Ectodermal cell (in vitro differentiated cells): ENCODE data around the gene FGF22.

ENCODE experiments used
- H3K27ac ChIP-seq: 2 replicates; pipeline ENCODE4 v1.7.0; 2013; ENCODE audit warnings: mild to moderate bottlenecking, low read depth, low read length; ENCODE audit not compliant: insufficient read depth, poor library complexity, severe bottlenecking
- H3K27me3 ChIP-seq: 2 replicates; pipeline ENCODE4 v1.7.0; 2013; ENCODE audit warnings: mild to moderate bottlenecking, low read length; ENCODE audit not compliant: insufficient read depth, control insufficient read depth, poor library complexity, severe bottlenecking
- H3K36me3 ChIP-seq: one replicate; pipeline ENCODE4 v1.7.0; 2013; ENCODE audit warnings: low read length; ENCODE audit not compliant: control insufficient read depth, insufficient read depth
- H3K4me1 ChIP-seq: one replicate; pipeline ENCODE4 v1.7.0; 2013; ENCODE audit warnings: low read length; ENCODE audit not compliant: control insufficient read depth, insufficient read depth
- H3K4me3 ChIP-seq: 2 replicates; pipeline ENCODE4 v1.7.0; 2013; ENCODE audit warnings: low read depth, low read length, control low read depth; ENCODE audit not compliant: insufficient read depth
- H3K9me3 ChIP-seq: 2 replicates; pipeline ENCODE4 v1.7.0; 2013; ENCODE audit warnings: mild to moderate bottlenecking, low read length, moderate library complexity; ENCODE audit not compliant: control insufficient read depth
- WGBS, 2 experiments: methylation state at CpG; one replicate each; pipeline ENCODE4 v1.1.7; 2013; ENCODE audit warnings: missing lambda C conversion rate in 2 of 2; 5-methylcytosine and 5-hydroxymethylcytosine counted together

Gene FGF22

GRCh38 chr19:674282-675151, 34.8 kb downstream of the FGF22 start:
- no peaks in the 10 kb centered on the region for H3K9me3 ChIP-seq
- 89 to 90% methylated on average over 38 of the region's 38 CpGs for WGBS, 2 experiments
- H3K27ac ChIP-seq = no peak overlapping the region
- H3K36me3 ChIP-seq = no peaks in the 10 kb centered on the region
- H3K27me3 ChIP-seq = peaks cover 37% of the 10 kb centered on the region
- H3K4me3 ChIP-seq = no peak overlapping the region
- H3K4me1 ChIP-seq = peaks cover 2% of the 10 kb centered on the region

- Histone ChIP-seq H3K36me3 (no peaks in the 10 kb centered on the region), H3K4me1 (peaks cover 3% of the 10 kb centered on the region), H3K9me3 (no peaks in the 10 kb centered on the region), H3K27me3 (peaks cover 37% of the 10 kb centered on the region), H3K4me3 (no peak overlapping the region), H3K27ac (no peak overlapping the region)
- WGBS, 2 experiments = 33% methylated on average over 31 of the region's 31 CpGs
Measured at GRCh38 chr19:676007-676338, 36.3 kb downstream of the FGF22 start.

- Histone ChIP-seq H3K27me3 (peaks cover 37% of the 10 kb centered on the region), H3K4me3 (no peak within 1 kb of the TSS), H3K36me3 (no peaks in the 10 kb centered on the region), H3K27ac (no peak within 1 kb of the TSS), H3K4me1 (peaks cover 3% of the 10 kb centered on the region), H3K9me3 (no peaks in the 10 kb centered on the region)
- 17 to 19% methylated on average over 63 of the region's 63 CpGs for WGBS, 2 experiments
Measured at GRCh38 chr19:676339-677105, 36.8 kb downstream of the FGF22 start, which contains the start of gene FSTL3. TSS of gene FSTL3 (plus strand) at chr19:676392. CDS start at chr19:676424, 32 bp downstream.

GRCh38 chr19:677201-677600, 37.5 kb downstream of the FGF22 start:
- 37 to 40% methylated on average over 15 of the region's 15 CpGs for WGBS, 2 experiments
- H3K4me3 ChIP-seq = no peak overlapping the region
- peaks cover 3% of the 10 kb centered on the region for H3K4me1 ChIP-seq
- no peak overlapping the region for H3K27ac ChIP-seq
- H3K9me3 ChIP-seq = no peaks in the 10 kb centered on the region
- no peaks in the 10 kb centered on the region for H3K36me3 ChIP-seq
- H3K27me3 ChIP-seq = peaks cover 37% of the 10 kb centered on the region

GRCh38 chr19:677601-678436, 38.1 kb downstream of the FGF22 start:
- H3K9me3 ChIP-seq = no peaks in the 10 kb centered on the region
- 86% methylated on average over 22 of the region's 22 CpGs for WGBS, 2 experiments
- H3K36me3 ChIP-seq = no peaks in the 10 kb centered on the region
- H3K27me3 ChIP-seq = peaks cover 37% of the 10 kb centered on the region
- H3K4me1 ChIP-seq = peaks cover 3% of the 10 kb centered on the region
- H3K27ac ChIP-seq = no peak overlapping the region
- H3K4me3 ChIP-seq = no peak overlapping the region

- Histone ChIP-seq H3K27ac (no peak overlapping the region), H3K4me3 (no peak overlapping the region), H3K36me3 (no peaks in the 10 kb centered on the region), H3K4me1 (peaks cover 3% of the 10 kb centered on the region), H3K9me3 (no peaks in the 10 kb centered on the region), H3K27me3 (peaks cover 37% of the 10 kb centered on the region)
- WGBS, 2 experiments = 83 to 86% methylated on average over 16 of the region's 16 CpGs
Measured at GRCh38 chr19:678791-679388, 39.2 kb downstream of the FGF22 start.

- H3K36me3 ChIP-seq = no peaks in the 10 kb centered on the region
- 5 to 6% methylated on average over 69 of the region's 69 CpGs for WGBS, 2 experiments
- peaks cover 32% of the 10 kb centered on the region for H3K27me3 ChIP-seq
- H3K4me1 ChIP-seq = peaks cover 3% of the 10 kb centered on the region
- peak overlapping the region; percentile 79 for H3K4me3 ChIP-seq
- no peaks in the 10 kb centered on the region for H3K9me3 ChIP-seq
- peak overlapping the region; percentile 87 for H3K27ac ChIP-seq
Measured at GRCh38 chr19:679418-680286, 40.0 kb downstream of the FGF22 start.

GRCh38 chr19:680287-681028, 40.8 kb downstream of the FGF22 start:
- no peaks in the 10 kb centered on the region for H3K9me3 ChIP-seq
- peak overlapping the region; percentile 87 for H3K27ac ChIP-seq
- H3K4me3 ChIP-seq = peak overlapping the region; percentile 79
- peaks cover 3% of the 10 kb centered on the region for H3K4me1 ChIP-seq
- WGBS, 2 experiments = 0 to 1% methylated on average over 70 of the region's 70 CpGs
- H3K27me3 ChIP-seq = peaks cover 24% of the 10 kb centered on the region
- H3K36me3 ChIP-seq = no peaks in the 10 kb centered on the region
